IMR-90 (cell line): ENCODE results near the gene ZBTB11. TPM values are rescaled to one million over a fixed set of nuclear protein-coding genes. Genes with fewer than 3 reads are reported as not detected.
"Not testable (repeated sequence)": the region's sequence is repeated elsewhere in the genome, so short reads cannot be mapped to it uniquely, and the experiment has no call there.

Source experiments
- ATAC-seq: fragments of 200-7000 bp; cut with Tn5 transposase; 2 replicates; pipeline ENCODE4 v1.9.1; 2020; ENCODE audit warnings: low read depth, mild to moderate bottlenecking, moderate library complexity
- BruUV-seq: library from RNA; stranded (reverse); fragments of 400-500 nt; replicated peaks from 2 replicates; lab custom pipeline; 2021; lab: Mats Ljungman, UMichigan
- CTCF ChIA-PET: fragments of 300-600 bp; formaldehyde crosslinking; extraction: SDS; loops from one replicate; lab custom pipeline; 2021; ENCODE audit warnings: antibody characterized with exemption; lab: Yijun Ruan, JAX
- POLR2A ChIA-PET: fragments of 300-600 bp; sonication (Branson Sonifier 250); formaldehyde crosslinking; loops from one replicate; lab custom pipeline; 2022; ENCODE audit warnings: antibody characterized with exemption; ENCODE audit not compliant: unreplicated experiment; lab: Charles Lee
- DNase-seq: peaks from one replicate; pipeline ENCODE4 v3.0.0; 2013
- H2AFZ ChIP-seq: replicated peaks from 2 replicates; pipeline ENCODE3; 2013; ENCODE audit warnings: low read length, mild to moderate bottlenecking; ENCODE audit not compliant: poor library complexity
- H2AK5ac ChIP-seq: 2 replicates; pipeline ENCODE4 v1.6.1; 2013; ENCODE audit warnings: low read depth, low read length, inconsistent platforms
- H2AK9ac ChIP-seq: replicated peaks from 2 replicates; pipeline ENCODE3; 2013; ENCODE audit warnings: mild to moderate bottlenecking, low read depth, low read length, moderate library complexity; ENCODE audit not compliant: poor library complexity
- H2BK120ac ChIP-seq: 2 replicates; pipeline ENCODE4 v1.6.1; 2013; ENCODE audit warnings: low read depth, low read length, inconsistent platforms
- H2BK15ac ChIP-seq: 3 replicates; pipeline ENCODE4 v1.6.1; 2013; ENCODE audit warnings: low read depth, low read length, inconsistent platforms
- H2BK20ac ChIP-seq: 2 replicates; pipeline ENCODE4 v1.6.1; 2013; ENCODE audit warnings: low read depth, mild to moderate bottlenecking, inconsistent platforms, low read length, moderate library complexity
- H2BK5ac ChIP-seq: 2 replicates; pipeline ENCODE4 v1.6.1; 2013; ENCODE audit warnings: mild to moderate bottlenecking, low read depth, low read length, inconsistent platforms; ENCODE audit not compliant: poor library complexity, severe bottlenecking
- H3K14ac ChIP-seq: replicated peaks from 2 replicates; pipeline ENCODE4 v1.6.1; 2013; ENCODE audit warnings: low read depth, low read length, inconsistent platforms
- H3K18ac ChIP-seq: 2 replicates; pipeline ENCODE4 v1.6.1; 2013; ENCODE audit warnings: low read depth, low read length, control low read depth
- H3K23ac ChIP-seq: 2 replicates; pipeline ENCODE4 v1.6.1; 2013; ENCODE audit warnings: low read depth, low read length, inconsistent platforms
- H3K27ac ChIP-seq: 2 replicates; pipeline ENCODE4 v1.5.1; 2013; ENCODE audit warnings: mild to moderate bottlenecking, control low read depth, low read length; ENCODE audit not compliant: insufficient read depth
- H3K27me3 ChIP-seq: 2 replicates; pipeline ENCODE4 v1.6.1; 2013; ENCODE audit warnings: low read length; ENCODE audit not compliant: control insufficient read depth, insufficient read depth
- H3K36me3 ChIP-seq: 2 replicates; pipeline ENCODE4 v1.6.1; 2013; ENCODE audit warnings: low read length, mixed read lengths; ENCODE audit not compliant: control insufficient read depth, insufficient read depth
- H3K4ac ChIP-seq: 2 replicates; pipeline ENCODE4 v1.6.1; 2013; ENCODE audit warnings: low read depth, low read length, inconsistent platforms
- H3K4me1 ChIP-seq: 2 replicates; pipeline ENCODE4 v1.6.1; 2013; ENCODE audit warnings: low read length, mixed read lengths; ENCODE audit not compliant: control insufficient read depth, insufficient read depth
- H3K4me2 ChIP-seq: 2 replicates; pipeline ENCODE4 v1.6.1; 2013; ENCODE audit warnings: low read depth, mild to moderate bottlenecking, control low read depth, low read length, moderate library complexity
- H3K4me3 ChIP-seq: 2 replicates; pipeline ENCODE4 v1.5.1; 2013; ENCODE audit warnings: low read depth, mild to moderate bottlenecking, control low read depth, low read length, moderate library complexity; ENCODE audit not compliant: insufficient read depth
- H3K56ac ChIP-seq: 2 replicates; pipeline ENCODE4 v1.6.1; 2013; ENCODE audit warnings: low read length, inconsistent platforms; ENCODE audit not compliant: insufficient read depth; ENCODE audit errors: extremely low read depth
- H3K79me1 ChIP-seq, 2 experiments: 2 replicates each; pipeline ENCODE4 v1.6.1; 2013; ENCODE audit warnings: low read length in 2 of 2, inconsistent platforms in 1 of 2, low read depth in 1 of 2
- H3K9ac ChIP-seq: 2 replicates; pipeline ENCODE4 v1.6.1; 2013; ENCODE audit warnings: low read depth, low read length, control low read depth
- H3K9me1 ChIP-seq: 2 replicates; pipeline ENCODE4 v1.6.1; 2013; ENCODE audit warnings: low read length, inconsistent platforms; ENCODE audit not compliant: insufficient read depth
- H3K9me3 ChIP-seq: 2 replicates; pipeline ENCODE4 v1.6.1; 2013; ENCODE audit warnings: low read length; ENCODE audit not compliant: control insufficient read depth, insufficient read depth
- H4K20me1 ChIP-seq: 2 replicates; pipeline ENCODE4 v1.6.1; 2013; ENCODE audit warnings: low read length, inconsistent platforms; ENCODE audit not compliant: insufficient read depth
- H4K5ac ChIP-seq: 2 replicates; pipeline ENCODE4 v1.6.1; 2013; ENCODE audit warnings: mild to moderate bottlenecking, low read depth, low read length, control low read depth
- H4K8ac ChIP-seq, 2 experiments: 2 replicates each; pipeline ENCODE4 v1.6.1; 2013; ENCODE audit warnings: low read depth in 2 of 2, low read length in 2 of 2, control low read depth in 1 of 2, inconsistent platforms in 1 of 2
- H4K91ac ChIP-seq: 2 replicates; pipeline ENCODE4 v1.6.1; 2013; ENCODE audit warnings: low read depth, low read length, inconsistent platforms; ENCODE audit not compliant: insufficient read depth
- WGBS, 2 experiments: methylation state at CpG; one replicate each; pipeline versions ENCODE4 v1.1.5 to v1.1.7; 2013; ENCODE audit warnings: missing lambda C conversion rate in 2 of 2; ENCODE audit not compliant: insufficient read length in 1 of 2; ENCODE audit errors: extremely low coverage in 2 of 2; 5-methylcytosine and 5-hydroxymethylcytosine counted together
- dilution Hi-C: fragments of 300-500 bp; cut with HindIII; formaldehyde crosslinking; loops from one replicate; pipeline ENCODE4 v1.14.3; 2018; ENCODE audit warnings: low sequenced_read_pairs; ENCODE audit not compliant: unreplicated experiment
- in situ Hi-C: fragments of 300-500 bp; cut with MboI; formaldehyde crosslinking; loops from 3 replicates; pipeline ENCODE4 v1.14.3; 2019; ENCODE audit warnings: low sequenced_read_pairs, inconsistent platforms, mixed read lengths
- intact Hi-C: fragments of 100-400 bp; cut with micrococcal nuclease; formaldehyde crosslinking; loops from 2 replicates; pipeline ENCODE4 v1.10.0; 2022
- polyA plus RNA-seq, 3 experiments: library from polyadenylated mRNA; depleted of rRNA; stranded (reverse); fragments of >200 nt; gene quantifications; 2 replicates each; pipeline ENCODE4 v1.2.3, GENCODE V29; 2012; ENCODE audit warnings: low replicate concordance in 1 of 3
- total RNA-seq: library from RNA; depleted of rRNA; stranded (reverse); fragments of >200 nt; gene quantifications from 2 replicates; pipeline ENCODE4 v1.2.3, GENCODE V29; 2012

ZBTB11 gene
- total and polyA plus RNA-seq, 2 of the 4 experiments (the other 2 are of a cell fraction), result 6.0 to 17.2 TPM

- H3K18ac ChIP-seq, H4K5ac ChIP-seq, H4K91ac ChIP-seq, in situ Hi-C loops, H2AK5ac ChIP-seq, H3K9me1 ChIP-seq, H3K4me3 ChIP-seq, H3K4ac ChIP-seq, H3K9me3 ChIP-seq, H3K27ac ChIP-seq, H3K23ac ChIP-seq, dilution Hi-C loops, H3K36me3 ChIP-seq, H3K9ac ChIP-seq, H3K14ac ChIP-seq, POLR2A ChIA-PET, H4K20me1 ChIP-seq, ATAC-seq, DNase-seq, H3K4me2 ChIP-seq, H2BK5ac ChIP-seq, CTCF ChIA-PET, H4K8ac ChIP-seq, H3K4me1 ChIP-seq, H2AK9ac ChIP-seq, H3K79me1 ChIP-seq, H2BK120ac ChIP-seq, H2AFZ ChIP-seq, H2BK20ac ChIP-seq, H3K56ac ChIP-seq, H2BK15ac ChIP-seq, BruUV-seq: not testable (repeated sequence)
- no CpG with 5 or more reads among the region's 2 CpGs for WGBS, 2 experiments
- intact Hi-C loops, result loop anchor here (10.0 kb wide), 1 partner anchor 520 kb away; no protein-coding TSS in a partner anchor
- H3K27me3 ChIP-seq, result peaks cover 14% of the 10 kb centered on the region
Observed at GRCh38 chr3:101704639-101705038, 27.7 kb upstream of the ZBTB11 start.
